Kidney glomerular epithelial cell (primary cell): ENCODE measurements around the gene USP7.
"Not testable (repeated sequence)": the region's sequence is repeated elsewhere in the genome, so short reads cannot be mapped to it uniquely, and the experiment has no call there.

ENCODE experiments used
- DNase-seq: peaks from one replicate; lab custom pipeline; 2025; lab: John Stamatoyannopoulos, UW

USP7 gene

DNA sequence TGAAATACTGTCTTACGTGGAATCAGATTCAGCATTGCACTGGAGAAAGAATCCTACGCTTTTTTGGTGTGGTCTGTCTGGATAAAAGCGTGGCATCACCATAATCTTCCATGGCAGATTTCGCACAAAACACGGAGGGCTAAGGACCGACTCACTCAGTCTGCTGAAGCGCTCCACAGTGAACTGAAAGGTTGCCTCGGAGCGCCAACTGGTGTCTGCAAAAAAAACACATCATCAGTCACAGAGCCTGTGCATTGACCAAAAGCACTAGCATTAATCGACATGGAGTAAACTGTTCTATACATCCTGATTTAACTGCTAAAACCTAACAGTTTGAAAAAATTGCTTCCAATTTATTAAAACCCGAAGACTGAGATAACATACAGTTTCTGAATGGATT lies 40.5 kb downstream of the USP7 start:
- no peak for DNase-seq

GRCh38 chr16:8921347-8921984 lies 42.2 kb downstream of the USP7 start:
- DNase-seq: no peak

DNA sequence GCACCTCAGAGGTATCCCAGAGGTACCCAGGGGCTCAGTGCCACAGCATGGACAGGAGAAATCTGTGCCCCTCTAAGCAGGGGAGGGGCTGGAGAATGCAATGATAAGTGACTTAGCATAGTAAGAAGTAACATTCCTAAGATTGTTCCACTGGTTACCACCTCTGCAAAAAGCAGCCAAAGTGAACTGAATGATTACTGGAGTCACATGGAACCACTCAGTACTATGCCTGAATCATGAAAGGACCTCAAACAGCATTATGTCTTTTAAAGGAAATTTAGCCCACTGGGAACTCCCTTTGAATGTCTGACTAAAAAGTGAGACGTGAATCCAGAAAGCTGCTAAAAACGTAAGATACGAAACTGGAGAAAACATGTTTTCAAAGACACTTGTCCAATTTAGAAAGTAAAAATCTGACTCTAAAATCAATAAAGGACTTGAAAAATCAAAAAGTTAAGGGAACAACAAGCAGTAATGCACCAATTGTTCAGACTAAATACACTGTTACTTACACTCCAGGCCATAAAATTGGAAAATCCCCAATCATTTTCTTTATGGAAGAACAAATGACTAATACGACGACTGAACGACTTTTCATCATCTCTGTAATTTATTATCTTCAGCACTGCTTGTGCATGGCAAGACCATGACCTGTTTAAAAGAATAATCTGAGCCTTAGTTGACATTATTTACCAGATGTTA lies 42.9 kb downstream of the USP7 start:
- peak; percentile 1 for DNase-seq

DNA sequence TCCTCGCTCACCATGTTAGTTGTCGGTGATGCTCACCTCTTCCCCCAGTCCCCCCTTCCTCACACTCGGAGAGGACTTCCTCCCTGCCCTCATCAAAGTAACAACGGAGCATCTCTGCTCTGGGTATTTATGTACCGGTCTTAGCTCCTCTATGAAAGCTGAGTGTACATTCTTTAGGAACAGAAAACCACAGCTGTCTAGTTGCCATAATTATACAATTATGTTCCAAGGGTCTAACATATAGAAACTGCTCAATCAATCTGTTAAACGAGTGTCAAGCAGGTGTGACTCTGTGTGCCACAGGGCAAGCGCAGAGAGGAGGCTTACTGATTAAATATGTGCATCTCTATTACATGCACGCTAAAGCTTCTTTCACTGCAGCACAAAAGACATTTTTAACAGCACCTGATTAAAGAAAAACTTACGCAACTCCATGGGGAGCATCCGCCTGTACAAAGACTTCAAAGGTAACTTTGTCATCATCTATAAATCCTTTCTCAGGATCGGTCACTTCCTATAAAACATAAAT lies 43.7 kb downstream of the USP7 start:
- no peak for DNase-seq

DNA sequence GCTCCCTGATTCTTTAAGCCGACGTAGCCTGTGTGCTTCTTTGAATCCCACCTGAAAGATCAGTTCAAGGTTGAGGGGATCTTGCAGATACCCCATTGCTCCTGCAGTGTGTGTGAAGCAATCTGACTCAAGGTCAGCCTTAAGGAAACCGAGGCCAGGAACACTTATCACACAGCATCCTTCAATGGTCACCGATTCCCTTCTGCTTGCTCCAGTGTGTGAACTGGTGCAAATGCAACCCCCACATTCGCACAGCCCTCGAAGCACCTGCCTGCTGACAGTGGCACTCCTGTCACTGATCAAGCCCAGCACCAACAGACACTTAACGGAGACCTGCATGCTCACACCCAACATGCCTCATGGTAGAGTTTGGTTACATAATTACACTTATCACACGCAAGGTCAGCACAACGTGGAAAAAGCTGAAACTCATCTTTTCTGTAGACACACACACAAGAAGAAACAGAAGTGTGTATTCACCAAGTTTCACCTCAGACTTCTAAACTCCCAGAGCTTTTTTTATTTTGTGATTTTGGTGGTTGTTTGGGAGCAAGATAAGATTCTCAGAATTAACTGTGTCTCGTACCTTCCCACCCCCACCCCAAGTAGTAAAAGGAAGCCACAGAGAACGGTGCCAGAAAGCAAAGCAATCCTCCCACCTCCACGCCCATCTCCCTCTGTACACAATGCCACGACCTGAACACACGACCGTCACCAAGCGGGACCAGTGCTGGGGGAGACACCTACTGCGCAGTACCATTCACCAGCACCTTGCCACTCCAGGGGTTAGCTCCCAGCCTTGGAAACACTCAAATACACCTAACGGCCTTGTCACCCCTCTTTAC lies 44.4 kb downstream of the USP7 start:
- DNase-seq: no peak

GRCh38 chr16:8917336-8917735 lies 46.4 kb downstream of the USP7 start:
- not testable (repeated sequence) for DNase-seq

GRCh38 chr16:8916541-8917225 lies 47.0 kb downstream of the USP7 start:
- no peak for DNase-seq

DNA sequence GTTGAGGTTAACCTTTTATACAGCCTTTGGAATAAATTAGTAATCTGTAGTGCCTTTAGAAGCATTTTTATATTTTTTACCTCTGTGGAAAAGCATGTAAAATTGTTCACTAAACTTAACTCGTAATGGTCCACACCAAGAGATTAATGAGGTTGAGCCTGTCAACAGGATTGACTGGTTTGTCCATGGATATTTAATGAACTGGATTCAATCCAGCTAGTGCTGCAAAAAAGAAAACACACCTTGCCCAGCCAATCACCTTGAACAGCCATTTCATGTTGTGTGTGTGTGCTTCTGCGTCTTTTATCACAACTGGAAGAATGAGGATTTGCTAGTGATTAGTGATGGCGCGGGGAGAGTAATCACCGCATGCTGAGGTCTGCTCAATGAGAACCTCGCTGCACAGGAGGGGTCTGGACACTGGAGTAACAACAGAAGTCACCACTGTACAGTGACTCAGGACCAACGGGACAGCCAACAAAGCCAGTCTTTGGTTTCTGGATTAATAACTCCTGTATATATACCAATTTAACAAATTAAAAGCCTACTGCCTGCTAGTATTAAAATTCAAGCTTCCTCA lies 47.9 kb downstream of the USP7 start:
- DNase-seq: no peak

- no peak for DNase-seq
Observed at GRCh38 chr16:8914098-8914497, 49.6 kb downstream of the USP7 start.

DNA sequence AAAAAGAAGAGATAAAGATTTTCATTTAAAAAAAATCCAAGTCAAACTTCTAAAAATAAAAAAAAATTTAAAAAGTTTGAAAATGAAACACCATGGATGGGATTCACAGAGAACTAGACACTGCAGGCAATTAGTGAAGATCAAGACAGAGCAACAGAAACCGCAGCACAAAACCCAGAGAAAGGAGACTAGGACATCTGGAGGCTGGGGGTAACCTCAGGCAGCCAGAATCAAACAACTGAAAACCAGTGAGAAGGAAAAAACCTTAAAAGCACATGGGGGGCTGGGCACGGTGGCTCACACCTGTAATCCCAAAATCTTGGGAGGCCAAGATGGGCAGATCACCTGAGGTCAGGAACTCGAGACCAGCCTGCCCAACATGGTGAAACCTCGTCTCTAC lies 50.9 kb downstream of the USP7 start:
- DNase-seq: no peak

GRCh38 chr16:8910811-8911210 lies 52.9 kb downstream of the USP7 start:
- no peak for DNase-seq

DNA sequence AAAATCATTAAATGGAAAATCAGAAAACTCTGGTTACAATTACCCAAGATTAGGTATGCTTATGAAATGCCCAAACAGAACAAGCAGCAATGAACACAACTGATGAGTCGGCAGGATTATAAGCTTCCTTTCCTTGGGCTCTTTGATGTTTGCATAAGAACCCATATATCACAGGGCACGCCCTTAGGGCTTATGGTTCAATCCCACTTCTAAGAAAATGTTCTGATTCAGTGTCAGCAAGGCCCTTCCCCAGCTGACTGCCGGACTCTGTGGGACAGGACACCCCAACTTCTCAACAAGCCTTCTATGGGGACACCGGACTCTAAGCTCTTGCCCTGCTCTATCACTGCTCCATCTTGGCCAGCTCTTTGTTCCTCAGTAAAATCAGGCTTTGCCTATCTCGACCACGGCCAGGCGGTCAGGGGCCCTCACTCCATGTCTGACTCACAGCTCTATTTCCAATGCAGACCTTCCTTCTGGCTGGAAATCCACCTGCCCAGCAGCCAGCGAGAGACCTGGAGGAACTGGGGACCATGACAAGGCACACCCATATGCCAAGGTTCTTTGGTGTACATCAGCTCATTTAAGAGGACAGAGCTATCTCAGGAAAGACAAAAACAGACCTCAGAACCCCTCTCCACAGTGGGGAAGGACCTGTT lies 54.8 kb downstream of the USP7 start:
- DNase-seq: no peak

GRCh38 chr16:8907096-8907495 lies 56.6 kb downstream of the USP7 start:
- DNase-seq: no peak

DNA sequence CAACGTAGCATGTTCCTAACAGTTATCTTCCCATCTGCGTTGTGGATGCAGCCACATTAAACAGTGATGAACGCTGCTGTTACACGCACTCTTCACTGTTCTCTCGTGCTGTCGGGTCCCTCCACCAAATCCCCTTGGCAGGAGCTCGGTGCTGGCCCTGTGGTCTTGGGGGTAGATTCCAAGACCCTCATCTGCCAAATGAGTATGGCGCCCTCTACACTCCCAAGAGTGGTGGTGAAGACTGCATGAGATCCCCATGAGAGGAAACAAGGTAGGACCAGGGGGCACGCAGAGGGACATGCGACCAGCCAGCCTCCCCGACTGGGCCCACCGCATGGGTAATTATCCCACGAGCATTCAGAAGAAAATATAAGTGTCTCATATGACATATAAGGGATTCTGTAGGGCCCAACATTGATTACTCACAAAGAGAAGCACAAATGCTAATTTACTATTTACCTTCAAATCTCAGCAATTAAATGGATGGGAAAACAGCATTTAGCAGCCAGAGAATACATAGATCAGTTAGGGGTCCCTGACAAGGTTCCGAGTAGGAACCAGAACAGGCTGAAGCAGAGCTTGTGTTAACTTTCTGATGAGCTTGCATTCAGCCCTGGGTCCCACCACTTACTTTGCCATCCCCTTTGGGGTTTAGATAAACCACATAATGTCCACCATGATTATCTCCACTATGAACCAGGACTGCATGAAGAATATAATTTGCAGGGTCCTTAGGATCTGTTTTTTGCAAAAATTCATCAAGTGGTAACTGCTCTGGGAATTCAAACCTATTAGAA lies 57.7 kb downstream of the USP7 start:
- DNase-seq: no peak

DNA sequence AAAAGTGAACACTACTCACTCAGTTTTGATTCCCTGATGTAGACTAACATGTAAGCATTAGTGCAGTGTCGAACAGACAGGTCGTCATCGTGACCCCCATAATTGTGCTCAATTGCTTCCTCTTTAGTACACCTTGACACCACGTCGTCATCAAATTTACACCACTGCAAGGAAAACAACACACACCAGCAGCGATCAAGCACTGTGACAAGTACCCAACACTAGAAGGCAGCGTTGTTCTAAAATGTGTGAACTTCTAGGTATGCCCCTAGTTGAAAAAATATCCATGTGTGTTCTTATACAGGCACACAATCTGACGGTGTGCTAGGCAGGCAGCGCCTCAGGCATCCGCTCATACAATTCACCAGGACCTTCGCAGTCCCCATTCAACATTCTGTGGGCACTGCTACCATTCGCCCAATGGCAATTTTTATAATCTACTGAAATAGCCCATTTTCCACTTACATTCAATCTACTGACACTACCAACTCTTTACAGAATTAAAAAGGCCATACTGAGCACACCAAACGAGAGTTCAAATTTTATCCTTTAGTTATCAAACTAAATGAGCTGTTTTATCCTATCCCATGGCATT lies 58.4 kb downstream of the USP7 start:
- DNase-seq: peak; percentile 20

DNA sequence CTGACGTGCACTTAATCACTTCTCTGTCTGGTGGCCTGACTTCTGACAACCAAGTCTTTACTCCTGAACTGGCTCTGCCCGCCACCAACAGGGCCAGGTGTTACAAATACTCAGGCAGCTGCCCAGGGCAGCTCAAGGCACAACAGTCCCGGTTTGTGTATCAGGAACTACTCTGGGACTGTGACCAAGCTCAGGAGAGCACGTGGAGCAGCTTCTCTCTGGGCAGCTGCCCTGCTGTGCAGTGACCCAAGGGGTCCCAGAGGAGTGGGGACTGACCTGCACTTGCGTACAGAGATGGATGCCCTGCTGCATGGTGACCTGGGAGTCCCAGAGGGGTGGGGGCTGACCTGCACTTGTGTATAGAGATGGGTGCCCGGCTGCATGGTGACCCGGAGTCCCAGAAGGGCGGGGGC lies 59.7 kb downstream of the USP7 start:
- no peak for DNase-seq

GRCh38 chr16:8903004-8903403 lies 60.7 kb downstream of the USP7 start:
- no peak for DNase-seq

DNA sequence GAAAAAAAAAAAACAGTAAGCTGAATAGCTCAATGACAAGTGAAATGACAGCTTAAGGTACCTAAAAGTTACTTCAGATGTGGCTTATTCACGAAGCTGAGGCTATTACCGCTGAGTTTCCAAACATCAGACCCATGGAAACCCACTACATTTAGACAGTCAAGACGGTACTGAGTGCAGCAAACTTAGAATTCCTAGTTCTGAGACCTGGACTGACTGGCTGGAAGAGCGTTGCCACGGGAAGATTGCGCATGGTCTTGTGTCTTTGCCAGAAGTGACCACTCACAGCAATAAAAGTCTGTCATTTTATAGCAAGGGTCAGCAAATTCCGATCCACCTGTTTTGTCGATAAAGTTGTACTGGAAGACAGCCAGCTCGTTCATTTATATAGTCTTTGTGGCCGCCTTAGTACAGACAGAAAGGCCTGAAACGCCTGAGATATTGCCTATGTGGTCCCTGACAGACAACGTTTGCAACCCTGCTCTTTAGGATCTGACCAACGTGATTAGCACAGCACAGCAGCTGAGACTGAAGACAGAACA lies 62.3 kb downstream of the USP7 start:
- DNase-seq: no peak

DNA sequence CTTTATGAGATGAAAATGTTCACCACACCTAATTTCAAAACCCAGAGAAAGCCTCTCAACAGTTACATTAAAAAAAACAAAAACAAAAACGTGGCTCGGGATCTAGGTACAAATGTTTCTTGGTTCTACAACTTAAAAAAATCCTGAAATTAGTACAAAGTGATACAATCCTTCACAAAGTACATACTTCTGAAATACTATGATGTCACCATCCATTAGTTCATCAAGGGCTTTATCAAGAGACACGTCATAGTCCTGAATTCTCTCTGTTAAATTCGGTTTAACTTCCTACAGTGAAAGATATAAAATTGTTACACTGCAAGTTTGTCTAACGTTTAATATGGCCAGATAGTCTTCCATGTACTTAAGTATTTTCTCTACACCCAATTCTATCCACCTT lies 63.4 kb downstream of the USP7 start:
- DNase-seq: no peak
